Measurements from ENCODE around the gene ZSWIM8. TPM values are rescaled to one million over a fixed set of nuclear protein-coding genes. Genes with fewer than 3 reads are reported as not detected.

Gene ZSWIM8
- total and polyA plus RNA-seq, 2 donors (not counting 3 experiments of a cell fraction or from before 2014, with no cell fraction given), result 111 to 230 TPM

DNA sequence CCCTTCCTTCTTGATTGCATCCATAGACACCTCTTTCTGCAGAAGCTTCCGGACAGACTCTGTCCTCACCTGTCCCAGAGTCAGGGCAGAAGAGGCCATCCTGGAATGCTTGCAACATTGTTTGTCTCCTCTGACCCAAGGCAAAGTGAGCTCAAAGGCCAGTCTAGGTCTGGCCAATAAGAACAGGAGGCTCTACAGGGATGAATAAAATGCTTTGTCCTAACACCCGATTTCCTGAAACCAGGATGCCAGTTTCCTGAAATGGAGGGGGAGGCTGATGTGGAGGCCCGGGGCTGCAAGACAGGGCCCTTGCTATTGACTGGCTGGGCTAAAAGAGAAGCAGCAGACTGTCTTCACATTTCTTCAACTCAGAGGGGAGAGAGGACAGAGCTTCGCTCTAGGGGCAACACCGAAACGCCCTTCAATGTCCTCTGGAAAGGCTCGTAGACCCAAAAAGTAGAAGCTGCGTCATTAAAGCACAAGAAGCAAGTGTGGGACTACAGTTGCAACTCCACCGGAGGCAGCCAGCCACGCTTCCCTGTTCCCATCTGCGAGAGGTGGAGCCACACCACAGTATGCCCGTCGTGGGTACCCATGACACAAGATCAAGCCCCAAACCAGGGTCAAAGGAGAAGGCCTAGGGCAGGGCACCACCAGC lies 55.1 kb downstream of the ZSWIM8 start:
- POLR2A ChIA-PET, result no interaction called here
- dilution Hi-C loops (cut with MboI; ENCODE audit: extremely low pct_ligation_motif_present, low sequenced_read_pairs), result no loop called here

More for the DNA sequence above, 55.1 kb downstream of the ZSWIM8 start:
- Histone ChIP-seq H3K27me3 (ENCODE audit: control insufficient read depth in 2 of 2, insufficient read depth in 2 of 2, low read length in 2 of 2) (no peaks in the 10 kb centered on the region), H3K36me3 (ENCODE audit: control insufficient read depth in 2 of 2, extremely low read depth in 1 of 2, insufficient read depth in 2 of 2, low read length in 2 of 2) (peaks cover 0 to 2% of the 10 kb centered on the region in 2 experiments), H3K79me2 (ENCODE audit: control insufficient read depth, insufficient read depth, low read length) (no peaks in the 10 kb centered on the region), H3K9me3 (replicated peaks; ENCODE audit: control insufficient read depth, insufficient read depth, low read length) (no peaks in the 10 kb centered on the region), H3K9ac (replicated peaks; ENCODE audit: extremely low read depth, insufficient read depth, low read length) (no peak overlapping the region), H3K9me1 (replicated peaks; ENCODE audit: control insufficient read depth, extremely low read depth, insufficient read depth, low read length) (no peaks in the 10 kb centered on the region), H3K4me2 (ENCODE audit: insufficient read depth, low read length) (no peak overlapping the region), H2AFZ (ENCODE audit: low read depth, low read length) (no peak overlapping the region), H3K4me3 (replicated peaks in 1 of 3; ENCODE audit: insufficient read depth in 1 of 3, low read depth in 1 of 3, low read length in 3 of 3) (no peak overlapping the region), H3K4me1 (ENCODE audit: control insufficient read depth, extremely low read depth, insufficient read depth, low read length) (peaks cover 34% of the 10 kb centered on the region), H3K27ac (ENCODE audit: insufficient read depth, low read depth, low read length) (no peak overlapping the region), H4K20me1 (replicated peaks; ENCODE audit: control insufficient read depth, extremely low read depth, insufficient read depth, low read length) (no peaks in the 10 kb centered on the region)
- FAIRE-seq (peak; percentile 75), DNase-seq (ENCODE audit: low read depth, low spot score) (no peak)
- CTCF ChIA-PET, result interaction anchor here (0.9 to 1.3 kb wide), 5 partner anchors 8 to 39 kb away, joined by 3 to 7 read pairs (median 4); no protein-coding TSS in a partner anchor
- intact Hi-C loops (cut with micrococcal nuclease), result no loop called here
- TF ChIP-seq, protein P1, sequence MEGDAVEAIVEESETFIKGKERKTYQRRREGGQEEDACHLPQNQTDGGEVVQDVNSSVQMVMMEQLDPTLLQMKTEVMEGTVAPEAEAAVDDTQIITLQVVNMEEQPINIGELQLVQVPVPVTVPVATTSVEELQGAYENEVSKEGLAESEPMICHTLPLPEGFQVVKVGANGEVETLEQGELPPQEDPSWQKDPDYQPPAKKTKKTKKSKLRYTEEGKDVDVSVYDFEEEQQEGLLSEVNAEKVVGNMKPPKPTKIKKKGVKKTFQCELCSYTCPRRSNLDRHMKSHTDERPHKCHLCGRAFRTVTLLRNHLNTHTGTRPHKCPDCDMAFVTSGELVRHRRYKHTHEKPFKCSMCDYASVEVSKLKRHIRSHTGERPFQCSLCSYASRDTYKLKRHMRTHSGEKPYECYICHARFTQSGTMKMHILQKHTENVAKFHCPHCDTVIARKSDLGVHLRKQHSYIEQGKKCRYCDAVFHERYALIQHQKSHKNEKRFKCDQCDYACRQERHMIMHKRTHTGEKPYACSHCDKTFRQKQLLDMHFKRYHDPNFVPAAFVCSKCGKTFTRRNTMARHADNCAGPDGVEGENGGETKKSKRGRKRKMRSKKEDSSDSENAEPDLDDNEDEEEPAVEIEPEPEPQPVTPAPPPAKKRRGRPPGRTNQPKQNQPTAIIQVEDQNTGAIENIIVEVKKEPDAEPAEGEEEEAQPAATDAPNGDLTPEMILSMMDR (IDR thresholded peaks at IDR 0.05; ENCODE audit: extremely low read depth in 1 of 2, insufficient read depth in 1 of 2, low read depth in 1 of 2, low read length in 2 of 2), result no peak
- TF ChIP-seq GATA2 (IDR thresholded peaks at IDR 0.05; ENCODE audit: insufficient read depth, insufficient read length, low read depth, low read length) (no peak), POLR2A (IDR thresholded peaks at IDR 0.05; ENCODE audit: low read depth, low read length) (no peak), MYC (IDR thresholded peaks at IDR 0.05; ENCODE audit: low read depth, low read length) (no peak), FOS (IDR thresholded peaks at IDR 0.05; ENCODE audit: borderline replicate concordance, insufficient read depth, low read length) (no peak), JUN (IDR thresholded peaks at IDR 0.05; ENCODE audit: borderline replicate concordance, insufficient read depth, insufficient read length, low read depth) (no peak), EZH2 (IDR thresholded peaks at IDR 0.05; ENCODE audit: borderline replicate concordance, low read depth, low read length, severe bottlenecking) (no peak), POLR2AphosphoS5 (IDR thresholded peaks at IDR 0.05; ENCODE audit: insufficient read depth, low read depth, low read length) (no peak)
- TF ChIP-seq, protein P2, sequence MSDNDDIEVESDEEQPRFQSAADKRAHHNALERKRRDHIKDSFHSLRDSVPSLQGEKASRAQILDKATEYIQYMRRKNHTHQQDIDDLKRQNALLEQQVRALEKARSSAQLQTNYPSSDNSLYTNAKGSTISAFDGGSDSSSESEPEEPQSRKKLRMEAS (IDR thresholded peaks at IDR 0.05; ENCODE audit: insufficient read depth, insufficient read length), result no peak
- no TSS peak for BruUV-seq (replicated peaks)
